ENCODE data around the gene TMEM176A. TPM values are rescaled to one million over a fixed set of nuclear protein-coding genes. Genes with fewer than 3 reads are reported as not detected.

TMEM176A gene
- total RNA-seq, 6 experiments from 2014 or later = not detected

DNA sequence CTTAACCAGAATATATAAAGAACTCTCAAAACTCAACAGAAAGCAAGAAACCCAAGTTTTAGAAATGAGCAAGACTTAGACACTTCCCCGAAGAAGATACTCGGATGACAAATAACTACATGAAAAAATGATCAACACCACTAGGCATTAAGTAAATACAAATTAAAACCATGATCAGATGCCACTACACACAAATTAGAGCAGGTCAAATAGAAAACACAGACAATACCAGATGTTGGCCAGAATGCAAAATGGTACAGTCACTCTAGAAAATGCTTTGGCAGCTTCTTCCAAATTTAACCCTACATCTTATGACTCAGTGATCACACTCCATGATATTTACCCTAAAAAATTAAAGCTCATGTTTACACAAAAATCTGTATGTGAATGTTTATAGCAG, 18.4 kb downstream of the TMEM176A start:
- TF ChIP-seq, protein P1, sequence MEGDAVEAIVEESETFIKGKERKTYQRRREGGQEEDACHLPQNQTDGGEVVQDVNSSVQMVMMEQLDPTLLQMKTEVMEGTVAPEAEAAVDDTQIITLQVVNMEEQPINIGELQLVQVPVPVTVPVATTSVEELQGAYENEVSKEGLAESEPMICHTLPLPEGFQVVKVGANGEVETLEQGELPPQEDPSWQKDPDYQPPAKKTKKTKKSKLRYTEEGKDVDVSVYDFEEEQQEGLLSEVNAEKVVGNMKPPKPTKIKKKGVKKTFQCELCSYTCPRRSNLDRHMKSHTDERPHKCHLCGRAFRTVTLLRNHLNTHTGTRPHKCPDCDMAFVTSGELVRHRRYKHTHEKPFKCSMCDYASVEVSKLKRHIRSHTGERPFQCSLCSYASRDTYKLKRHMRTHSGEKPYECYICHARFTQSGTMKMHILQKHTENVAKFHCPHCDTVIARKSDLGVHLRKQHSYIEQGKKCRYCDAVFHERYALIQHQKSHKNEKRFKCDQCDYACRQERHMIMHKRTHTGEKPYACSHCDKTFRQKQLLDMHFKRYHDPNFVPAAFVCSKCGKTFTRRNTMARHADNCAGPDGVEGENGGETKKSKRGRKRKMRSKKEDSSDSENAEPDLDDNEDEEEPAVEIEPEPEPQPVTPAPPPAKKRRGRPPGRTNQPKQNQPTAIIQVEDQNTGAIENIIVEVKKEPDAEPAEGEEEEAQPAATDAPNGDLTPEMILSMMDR (IDR thresholded peaks at IDR 0.05) = no peak
- Mint-ChIP-seq H3K4me3 (no peak overlapping the region), H3K4me1 (ENCODE audit: low read depth) (no peaks in the 10 kb centered on the region), H3K36me3 (ENCODE audit: low read depth) (peaks cover 4% of the 10 kb centered on the region; the same call in 1 of the 2 replicates), H3K9me3 (peaks cover 9% of the 10 kb centered on the region; the same call in 1 of the 2 replicates), H3K27ac (no peak overlapping the region), H3K27me3 (ENCODE audit: insufficient read depth) (no peaks in the 10 kb centered on the region; the same call in 1 of the 2 replicates)
- no peak for DNase-seq

DNA sequence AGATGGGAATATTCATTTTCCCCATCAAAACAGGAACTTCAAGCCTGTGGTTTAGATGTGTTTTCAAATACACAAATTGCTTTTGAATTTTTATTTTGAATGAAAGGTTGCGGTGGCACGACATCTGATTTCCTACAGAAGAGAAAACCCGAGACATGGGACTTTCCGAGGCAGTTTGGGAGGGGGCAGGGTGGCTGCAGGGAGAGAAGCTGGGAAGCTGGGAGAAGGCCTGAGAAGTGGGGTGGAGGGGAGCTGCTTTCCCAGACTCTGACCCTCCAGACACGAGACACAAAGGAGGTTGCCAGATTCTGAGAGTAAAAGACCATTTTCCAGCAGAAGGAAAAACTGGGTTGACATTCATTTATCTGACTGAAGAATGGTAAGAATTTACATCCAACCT, 19.6 kb downstream of the TMEM176A start:
- Mint-ChIP-seq H3K9me3 (peaks cover 5% of the 10 kb centered on the region; the same call in 1 of the 2 replicates), H3K36me3 (ENCODE audit: low read depth) (peaks cover 4% of the 10 kb centered on the region; the same call in 1 of the 2 replicates), H3K4me1 (ENCODE audit: low read depth) (no peaks in the 10 kb centered on the region), H3K4me3 (no peak overlapping the region), H3K27ac (no peak overlapping the region), H3K27me3 (ENCODE audit: insufficient read depth) (peaks cover 2% of the 10 kb centered on the region)
- no peak for DNase-seq
- TF ChIP-seq, protein P1 (IDR thresholded peaks at IDR 0.05) = no peak

DNA sequence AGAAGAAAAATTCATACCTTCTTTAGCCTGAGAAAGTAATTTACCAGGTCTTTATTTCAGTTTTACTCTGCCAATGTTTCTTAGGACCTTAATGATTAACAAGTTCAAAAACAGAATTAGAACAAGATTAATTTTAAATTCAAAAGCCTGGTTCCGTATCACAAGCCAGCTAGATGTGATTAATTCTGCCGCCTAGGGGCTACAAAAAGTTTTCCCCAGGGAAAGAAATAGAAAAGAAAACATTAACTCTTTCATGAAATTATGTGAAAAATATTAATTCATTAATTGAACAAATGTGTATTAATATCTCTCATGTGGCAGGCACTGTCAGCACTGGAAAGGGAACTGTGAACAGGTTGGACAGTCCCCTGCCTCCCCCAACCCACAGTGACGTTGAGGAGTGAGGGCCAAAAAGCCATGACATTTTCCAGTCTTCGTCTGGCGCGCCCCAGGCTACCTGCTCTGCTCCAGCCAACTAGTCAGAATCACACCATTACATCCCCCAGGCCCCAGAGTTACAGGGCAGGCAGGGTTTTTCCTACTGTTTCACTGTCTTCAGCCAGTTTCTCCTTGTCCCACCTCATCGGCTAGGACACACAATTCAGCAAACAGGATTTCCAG, 20.1 kb downstream of the TMEM176A start:
- Mint-ChIP-seq H3K36me3 (ENCODE audit: low read depth) (peaks cover 2% of the 10 kb centered on the region; the same call in 1 of the 2 replicates), H3K27ac (no peak overlapping the region), H3K4me1 (ENCODE audit: low read depth) (no peaks in the 10 kb centered on the region), H3K27me3 (ENCODE audit: insufficient read depth) (peaks cover 2% of the 10 kb centered on the region), H3K9me3 (peaks cover 3% of the 10 kb centered on the region; the same call in 1 of the 2 replicates), H3K4me3 (no peak overlapping the region)
- TF ChIP-seq, protein P1 (IDR thresholded peaks at IDR 0.05) = no peak
- DNase-seq = no peak

DNA sequence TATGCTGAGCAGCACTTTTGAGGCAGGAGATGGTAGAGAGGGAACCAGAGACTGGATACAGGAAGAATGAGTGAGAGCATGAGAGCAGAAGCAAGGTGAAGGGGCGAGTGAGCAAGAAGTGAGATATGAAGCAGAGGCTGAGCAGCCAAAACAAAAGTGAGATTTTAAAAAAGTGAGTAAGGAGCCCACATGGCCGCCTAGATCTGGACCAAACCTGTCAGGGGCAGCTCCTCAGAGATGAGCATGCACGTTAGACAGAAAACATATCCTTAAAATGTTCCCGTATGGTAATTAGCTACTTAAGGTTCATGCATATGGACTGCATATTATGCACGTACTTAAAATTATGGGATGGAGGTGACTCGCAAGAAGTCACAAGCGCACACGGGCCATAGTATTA, 22.5 kb downstream of the TMEM176A start:
- H3K27ac Mint-ChIP-seq = no peak overlapping the region
- H3K4me3 Mint-ChIP-seq = no peak overlapping the region
- H3K9me3 Mint-ChIP-seq = no peaks in the 10 kb centered on the region; the same call in 1 of the 2 replicates
- no peak for DNase-seq
- TF ChIP-seq, protein P1 (IDR thresholded peaks at IDR 0.05) = no peak
- H3K4me1 Mint-ChIP-seq (ENCODE audit: low read depth) = no peaks in the 10 kb centered on the region
- H3K36me3 Mint-ChIP-seq (ENCODE audit: low read depth) = no peaks in the 10 kb centered on the region
- H3K27me3 Mint-ChIP-seq (ENCODE audit: insufficient read depth) = peaks cover 2% of the 10 kb centered on the region

DNA sequence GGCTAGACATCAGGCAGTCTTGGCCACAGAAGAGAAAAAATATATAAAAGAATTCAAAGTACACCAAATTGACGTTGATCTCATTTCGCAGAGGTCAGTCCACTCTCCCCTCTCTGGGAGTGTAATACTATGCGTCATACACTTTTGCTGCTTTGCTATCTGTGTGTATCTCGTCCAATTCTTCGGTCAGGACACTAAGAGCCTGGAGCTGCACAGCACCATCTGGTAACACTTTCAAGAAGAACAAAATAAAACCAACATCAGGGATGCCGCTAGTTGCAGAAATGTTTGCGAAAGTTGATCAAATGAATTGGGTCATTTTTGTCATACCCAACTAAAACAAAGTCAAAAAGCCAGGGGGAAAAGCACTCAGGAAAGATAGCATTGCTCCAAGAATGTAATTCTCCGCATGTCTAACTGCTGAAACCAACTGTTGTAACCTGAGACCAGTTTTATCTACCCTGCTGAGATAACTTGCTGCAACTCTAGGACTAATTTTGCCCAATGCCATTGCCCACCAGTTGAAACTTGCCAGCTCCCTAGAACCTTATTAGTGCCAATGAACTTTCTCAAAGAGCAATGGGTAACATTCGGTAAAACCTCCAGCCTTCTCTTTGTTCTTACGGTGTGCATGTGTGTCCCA, 23.0 kb downstream of the TMEM176A start:
- no peak overlapping the region for H3K27ac Mint-ChIP-seq
- H3K4me3 Mint-ChIP-seq = no peak overlapping the region
- TF ChIP-seq, protein P1 (IDR thresholded peaks at IDR 0.05) = no peak
- no peaks in the 10 kb centered on the region for H3K36me3 Mint-ChIP-seq (ENCODE audit: low read depth)
- no peaks in the 10 kb centered on the region for H3K4me1 Mint-ChIP-seq (ENCODE audit: low read depth)
- H3K27me3 Mint-ChIP-seq (ENCODE audit: insufficient read depth) = peaks cover 2% of the 10 kb centered on the region
- no peaks in the 10 kb centered on the region; the same call in 1 of the 2 replicates for H3K9me3 Mint-ChIP-seq
- DNase-seq = no peak
